Measurements from ENCODE around the gene PRPSAP2. TPM values are rescaled to one million over a fixed set of nuclear protein-coding genes. Genes with fewer than 3 reads are reported as not detected.

Gene PRPSAP2
- total and polyA plus RNA-seq, 2 donors (not counting 3 experiments of a cell fraction or from before 2014, with no cell fraction given): 22.2 to 38.5 TPM

DNA sequence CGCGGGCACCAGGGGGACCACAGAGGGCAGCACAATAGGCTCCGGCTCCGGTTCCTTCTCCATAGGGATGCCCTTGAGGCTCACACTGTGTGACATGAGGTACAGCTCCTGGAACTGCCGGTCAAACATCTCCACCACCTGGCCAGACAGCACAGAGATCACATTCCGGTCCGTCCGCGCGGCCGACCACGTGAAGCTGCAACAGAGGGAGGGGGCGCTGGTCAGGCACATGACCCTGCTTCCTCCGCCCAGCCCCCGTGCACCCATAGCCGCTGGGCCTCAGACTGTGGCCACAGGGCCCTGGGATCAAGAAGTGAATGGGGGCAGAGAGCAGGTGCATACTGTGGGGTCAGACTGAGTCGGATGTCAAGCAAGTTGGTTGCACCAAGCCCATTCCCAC, 120.7 kb downstream of the PRPSAP2 start:
- no peaks in the 10 kb centered on the region for H3K79me2 ChIP-seq (ENCODE audit: control insufficient read depth, insufficient read depth, low read length)
- peaks cover 8% of the 10 kb centered on the region for H3K4me1 ChIP-seq (ENCODE audit: control insufficient read depth, extremely low read depth, insufficient read depth, low read length)
- no peak overlapping the region for H2AFZ ChIP-seq (ENCODE audit: low read depth, low read length)
- no peak overlapping the region for H3K9ac ChIP-seq (replicated peaks; ENCODE audit: extremely low read depth, insufficient read depth, low read length)
- no peak overlapping the region for H3K4me3 ChIP-seq (replicated peaks in 1 of 3; ENCODE audit: insufficient read depth in 1 of 3, low read depth in 1 of 3, low read length in 3 of 3)
- dilution Hi-C loops (cut with MboI; ENCODE audit: extremely low pct_ligation_motif_present, low sequenced_read_pairs): no loop called here
- BruUV-seq (replicated peaks): no TSS peak
- H3K4me2 ChIP-seq (ENCODE audit: insufficient read depth, low read length): no peak overlapping the region
- FAIRE-seq: no peak
- CTCF ChIA-PET: interaction anchor here (1.1 to 2.3 kb wide), 2 partner anchors 11 to 18 kb away, joined by 3 to 6 read pairs; no protein-coding TSS in a partner anchor
- no peak for TF ChIP-seq POLR2A (IDR thresholded peaks at IDR 0.05; ENCODE audit: low read depth, low read length)
- TF ChIP-seq FOS (IDR thresholded peaks at IDR 0.05; ENCODE audit: borderline replicate concordance, insufficient read depth, low read length): no peak
- no peak for TF ChIP-seq MYC (IDR thresholded peaks at IDR 0.05; ENCODE audit: low read depth, low read length)
- no peak for TF ChIP-seq GATA2 (IDR thresholded peaks at IDR 0.05; ENCODE audit: insufficient read depth, insufficient read length, low read depth, low read length)
- TF ChIP-seq, protein P1, sequence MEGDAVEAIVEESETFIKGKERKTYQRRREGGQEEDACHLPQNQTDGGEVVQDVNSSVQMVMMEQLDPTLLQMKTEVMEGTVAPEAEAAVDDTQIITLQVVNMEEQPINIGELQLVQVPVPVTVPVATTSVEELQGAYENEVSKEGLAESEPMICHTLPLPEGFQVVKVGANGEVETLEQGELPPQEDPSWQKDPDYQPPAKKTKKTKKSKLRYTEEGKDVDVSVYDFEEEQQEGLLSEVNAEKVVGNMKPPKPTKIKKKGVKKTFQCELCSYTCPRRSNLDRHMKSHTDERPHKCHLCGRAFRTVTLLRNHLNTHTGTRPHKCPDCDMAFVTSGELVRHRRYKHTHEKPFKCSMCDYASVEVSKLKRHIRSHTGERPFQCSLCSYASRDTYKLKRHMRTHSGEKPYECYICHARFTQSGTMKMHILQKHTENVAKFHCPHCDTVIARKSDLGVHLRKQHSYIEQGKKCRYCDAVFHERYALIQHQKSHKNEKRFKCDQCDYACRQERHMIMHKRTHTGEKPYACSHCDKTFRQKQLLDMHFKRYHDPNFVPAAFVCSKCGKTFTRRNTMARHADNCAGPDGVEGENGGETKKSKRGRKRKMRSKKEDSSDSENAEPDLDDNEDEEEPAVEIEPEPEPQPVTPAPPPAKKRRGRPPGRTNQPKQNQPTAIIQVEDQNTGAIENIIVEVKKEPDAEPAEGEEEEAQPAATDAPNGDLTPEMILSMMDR (IDR thresholded peaks at IDR 0.05; ENCODE audit: extremely low read depth in 1 of 2, insufficient read depth in 1 of 2, low read depth in 1 of 2, low read length in 2 of 2): no peak
- no peak for TF ChIP-seq POLR2AphosphoS5 (IDR thresholded peaks at IDR 0.05; ENCODE audit: insufficient read depth, low read depth, low read length)
- TF ChIP-seq EZH2 (IDR thresholded peaks at IDR 0.05; ENCODE audit: borderline replicate concordance, low read depth, low read length, severe bottlenecking): no peak
- no peaks in the 10 kb centered on the region for H3K9me3 ChIP-seq (replicated peaks; ENCODE audit: control insufficient read depth, insufficient read depth, low read length)
- no peaks in the 10 kb centered on the region for H4K20me1 ChIP-seq (replicated peaks; ENCODE audit: control insufficient read depth, extremely low read depth, insufficient read depth, low read length)
- H3K9me1 ChIP-seq (replicated peaks; ENCODE audit: control insufficient read depth, extremely low read depth, insufficient read depth, low read length): no peaks in the 10 kb centered on the region
- peaks cover 0 to 12% of the 10 kb centered on the region in 2 experiments for H3K36me3 ChIP-seq (ENCODE audit: control insufficient read depth in 2 of 2, extremely low read depth in 1 of 2, insufficient read depth in 2 of 2, low read length in 2 of 2)
- intact Hi-C loops (cut with micrococcal nuclease): no loop called here
- no peak overlapping the region for H3K27ac ChIP-seq (ENCODE audit: insufficient read depth, low read depth, low read length)
- POLR2A ChIA-PET: no interaction called here
- no peak for DNase-seq (ENCODE audit: low read depth, low spot score)
- H3K27me3 ChIP-seq (ENCODE audit: control insufficient read depth in 2 of 2, insufficient read depth in 2 of 2, low read length in 2 of 2): no peaks in the 10 kb centered on the region

Small RNA genes lying within 50 kb of the gene (small RNA-seq; reads per million reads assigned to genes)
- not detected for gene RF00324 (ENCODE audit: insufficient read depth, insufficient read length, low read depth, low replicate concordance)

Other genes with a start within 250 kb of the PRPSAP2 start
- gene TBC1D28, start 213.7 kb upstream of the PRPSAP2 start, total RNA-seq: not detected in 2 replicates
- gene TBC1D28, start 213.7 kb upstream of the PRPSAP2 start, polyA plus RNA-seq: not detected in 2 replicates
- gene FOXO3B, start 175.8 kb upstream of the PRPSAP2 start, total RNA-seq: 4.7 and 7.2 TPM in 2 replicates
- gene FOXO3B, start 175.8 kb upstream of the PRPSAP2 start, polyA plus RNA-seq: 9.1 and 10.0 TPM in 2 replicates
- gene FBXW10, start 114.1 kb upstream of the PRPSAP2 start, total RNA-seq: not detected in 2 replicates
- gene FBXW10, start 114.1 kb upstream of the PRPSAP2 start, polyA plus RNA-seq: not detected in 2 replicates
- gene TVP23B, start 76.9 kb upstream of the PRPSAP2 start, total RNA-seq: 29.6 and 34.4 TPM in 2 replicates
- gene TVP23B, start 76.9 kb upstream of the PRPSAP2 start, polyA plus RNA-seq: 11.4 and 16.8 TPM in 2 replicates
- not detected in 2 replicates for gene SLC5A10, start 94.0 kb downstream of the PRPSAP2 start, total RNA-seq
- gene SLC5A10, start 94.0 kb downstream of the PRPSAP2 start, polyA plus RNA-seq: not detected in 2 replicates
- 10.9 and 11.1 TPM in 2 replicates for gene FAM83G, start 146.6 kb downstream of the PRPSAP2 start, total RNA-seq
- 7.0 and 8.2 TPM in 2 replicates for gene FAM83G, start 146.6 kb downstream of the PRPSAP2 start, polyA plus RNA-seq
- 43.6 and 44.5 TPM in 2 replicates for gene GRAP, start 188.8 kb downstream of the PRPSAP2 start, total RNA-seq
- 32.1 and 40.7 TPM in 2 replicates for gene GRAP, start 188.8 kb downstream of the PRPSAP2 start, polyA plus RNA-seq